KG1 (cell line): Measurements from ENCODE around the gene TTC27.
"Not testable (repeated sequence)": the region's sequence is repeated elsewhere in the genome, so short reads cannot be mapped to it uniquely, and the experiment has no call there.

ENCODE experiments used
- DNase-seq: peaks from one replicate; lab custom pipeline; 2025; lab: John Stamatoyannopoulos, UW

The TTC27 gene

GRCh38 chr2:32807662-32808061, 179.8 kb downstream of the TTC27 start:
- DNase-seq: no peak

- DNase-seq: no peak
These were observed 183.2 kb downstream of the TTC27 start for GRCh38 chr2:32810909-32811495.

GRCh38 chr2:32811696-32812095, 183.8 kb downstream of the TTC27 start:
- DNase-seq: no peak

GRCh38 chr2:32812316-32812715, 184.5 kb downstream of the TTC27 start:
- no peak for DNase-seq

- DNase-seq: no peak
These were observed 192.2 kb downstream of the TTC27 start for GRCh38 chr2:32820088-32820487.

GRCh38 chr2:32820701-32821100, 192.9 kb downstream of the TTC27 start:
- no peak for DNase-seq

GRCh38 chr2:32824070-32824809, 196.4 kb downstream of the TTC27 start:
- no peak for DNase-seq

GRCh38 chr2:32825291-32825712, 197.5 kb downstream of the TTC27 start:
- no peak for DNase-seq

GRCh38 chr2:32830196-32830595, 202.3 kb downstream of the TTC27 start:
- DNase-seq: no peak

- no peak for DNase-seq
These were observed 205.0 kb downstream of the TTC27 start for GRCh38 chr2:32832821-32833220.

GRCh38 chr2:32833709-32834108, 205.9 kb downstream of the TTC27 start:
- no peak for DNase-seq

- no peak for DNase-seq
These were observed 207.3 kb downstream of the TTC27 start for GRCh38 chr2:32835148-32835547.

- no peak for DNase-seq
These were observed 209.1 kb downstream of the TTC27 start for GRCh38 chr2:32836933-32837332.

- no peak for DNase-seq
These were observed 210.6 kb downstream of the TTC27 start for GRCh38 chr2:32838418-32838817.

- no peak for DNase-seq
These were observed 211.1 kb downstream of the TTC27 start for GRCh38 chr2:32838949-32839348.

GRCh38 chr2:32841931-32842898, 214.4 kb downstream of the TTC27 start:
- DNase-seq: no peak

- DNase-seq: no peak
These were observed 215.8 kb downstream of the TTC27 start for GRCh38 chr2:32843699-32844098.

GRCh38 chr2:32844253-32844652, 216.4 kb downstream of the TTC27 start:
- no peak for DNase-seq

GRCh38 chr2:32846274-32846673, 218.4 kb downstream of the TTC27 start:
- not testable (repeated sequence) for DNase-seq

- no peak for DNase-seq
These were observed 219.9 kb downstream of the TTC27 start for GRCh38 chr2:32847734-32848133.

GRCh38 chr2:32849456-32850194, 221.8 kb downstream of the TTC27 start:
- DNase-seq: no peak
